Erythroblast (primary cell): ENCODE data around the gene DOCK4.

Source experiments
- GATA1 ChIP-seq: IDR thresholded peaks from 2 replicates; pipeline ENCODE4 v1.6.1; 2011; ENCODE audit warnings: low read depth, mild to moderate bottlenecking, control low read depth, low read length, moderate library complexity
- POLR2A ChIP-seq: IDR thresholded peaks from 2 replicates; pipeline ENCODE4 v1.6.1; 2011; ENCODE audit warnings: mild to moderate bottlenecking, low read length

- TF ChIP-seq POLR2A (no peak), GATA1 (no peak)
These were observed 21.0 kb downstream of the DOCK4 start for GRCh38 chr7:112185005-112185834.
